Mesothelial cell of epicardium (in vitro differentiated cells): ENCODE results near the gene FGF12. TPM values are rescaled to one million over a fixed set of nuclear protein-coding genes. Genes with fewer than 3 reads are reported as not detected.

ENCODE experiments used
- DNase-seq, 2 experiments: peaks; one replicate each; pipeline ENCODE4 v3.0.0; 2021; ENCODE audit warnings: low spot score in 2 of 2; ENCODE audit not compliant: unreplicated experiment in 2 of 2
- H3K27ac Mint-ChIP-seq: 2 replicates; pipeline ENCODE4 v1.8.0; 2021; ENCODE audit warnings: mixed read lengths
- H3K27me3 Mint-ChIP-seq: 2 replicates; pipeline ENCODE4 v1.8.0; 2021; ENCODE audit warnings: low read depth, mixed read lengths
- H3K36me3 Mint-ChIP-seq: 2 replicates; pipeline ENCODE4 v1.8.0; 2021; ENCODE audit warnings: mixed read lengths
- H3K4me1 Mint-ChIP-seq: 2 replicates; pipeline ENCODE4 v1.8.0; 2021; ENCODE audit warnings: mixed read lengths
- H3K4me3 Mint-ChIP-seq: 2 replicates; pipeline ENCODE4 v1.8.0; 2021; ENCODE audit warnings: mild to moderate bottlenecking, moderate library complexity, mixed read lengths
- H3K9me3 Mint-ChIP-seq: 2 replicates; pipeline ENCODE4 v1.8.0; 2021; ENCODE audit warnings: mixed read lengths
- CTCF ChIP-seq: fragments of 200-600 bp; sonication (generic); IDR thresholded peaks from one replicate; pipeline ENCODE4 v1.5.0; 2021; ENCODE audit warnings: antibody characterized with exemption; ENCODE audit not compliant: unreplicated experiment
- total RNA-seq: library from RNA; stranded (reverse); gene quantifications from 3 replicates; pipeline ENCODE4 v1.2.1, GENCODE V29; 2021

The FGF12 gene
- total RNA-seq, 1 donor from 2014 or later, result 1.0 TPM

- H3K27me3 Mint-ChIP-seq, result peaks cover 8% of the 10 kb centered on the region
- no peak for TF ChIP-seq CTCF
- no peaks in the 10 kb centered on the region for H3K4me1 Mint-ChIP-seq
- H3K27ac Mint-ChIP-seq, result no peak overlapping the region
- H3K36me3 Mint-ChIP-seq, result no peaks in the 10 kb centered on the region
- no peaks in the 10 kb centered on the region for H3K9me3 Mint-ChIP-seq
- no peak overlapping the region for H3K4me3 Mint-ChIP-seq
- no peak for DNase-seq
These were observed 230.3 kb downstream of the FGF12 start for GRCh38 chr3:192496905-192497587.

GRCh38 chr3:192494174-192494573 lies 233.2 kb downstream of the FGF12 start:
- H3K4me3 Mint-ChIP-seq, result no peak overlapping the region
- TF ChIP-seq CTCF, result no peak
- H3K9me3 Mint-ChIP-seq, result no peaks in the 10 kb centered on the region
- no peaks in the 10 kb centered on the region for H3K36me3 Mint-ChIP-seq
- DNase-seq, result no peak
- no peak overlapping the region for H3K27ac Mint-ChIP-seq
- peaks cover 15% of the 10 kb centered on the region for H3K27me3 Mint-ChIP-seq
- H3K4me1 Mint-ChIP-seq, result no peaks in the 10 kb centered on the region

- no peaks in the 10 kb centered on the region for H3K9me3 Mint-ChIP-seq
- no peak overlapping the region for H3K27ac Mint-ChIP-seq
- peaks cover 16% of the 10 kb centered on the region for H3K27me3 Mint-ChIP-seq
- no peak for TF ChIP-seq CTCF
- no peaks in the 10 kb centered on the region for H3K4me1 Mint-ChIP-seq
- no peak for DNase-seq
- H3K4me3 Mint-ChIP-seq, result no peak overlapping the region
- H3K36me3 Mint-ChIP-seq, result no peaks in the 10 kb centered on the region
These were observed 236.6 kb downstream of the FGF12 start for GRCh38 chr3:192490720-192491119.

GRCh38 chr3:192489579-192489978 lies 237.8 kb downstream of the FGF12 start:
- H3K36me3 Mint-ChIP-seq, result no peaks in the 10 kb centered on the region
- TF ChIP-seq CTCF, result no peak
- H3K9me3 Mint-ChIP-seq, result no peaks in the 10 kb centered on the region
- H3K4me3 Mint-ChIP-seq, result no peak overlapping the region
- no peak overlapping the region for H3K27ac Mint-ChIP-seq
- H3K4me1 Mint-ChIP-seq, result no peaks in the 10 kb centered on the region
- peaks cover 16% of the 10 kb centered on the region for H3K27me3 Mint-ChIP-seq
- DNase-seq, result no peak

- no peak overlapping the region for H3K4me3 Mint-ChIP-seq
- H3K4me1 Mint-ChIP-seq, result peaks cover 2% of the 10 kb centered on the region
- TF ChIP-seq CTCF, result no peak
- H3K27me3 Mint-ChIP-seq, result peaks cover 12% of the 10 kb centered on the region
- no peaks in the 10 kb centered on the region for H3K36me3 Mint-ChIP-seq
- H3K27ac Mint-ChIP-seq, result no peak overlapping the region
- no peak for DNase-seq
- H3K9me3 Mint-ChIP-seq, result no peaks in the 10 kb centered on the region
These were observed 240.3 kb downstream of the FGF12 start for GRCh38 chr3:192487033-192487432.
